ENCODE measurements around the gene FCGR2B.
"Not testable (repeated sequence)": the region's sequence is repeated elsewhere in the genome, so short reads cannot be mapped to it uniquely, and the experiment has no call there.

The FCGR2B gene

DNA sequence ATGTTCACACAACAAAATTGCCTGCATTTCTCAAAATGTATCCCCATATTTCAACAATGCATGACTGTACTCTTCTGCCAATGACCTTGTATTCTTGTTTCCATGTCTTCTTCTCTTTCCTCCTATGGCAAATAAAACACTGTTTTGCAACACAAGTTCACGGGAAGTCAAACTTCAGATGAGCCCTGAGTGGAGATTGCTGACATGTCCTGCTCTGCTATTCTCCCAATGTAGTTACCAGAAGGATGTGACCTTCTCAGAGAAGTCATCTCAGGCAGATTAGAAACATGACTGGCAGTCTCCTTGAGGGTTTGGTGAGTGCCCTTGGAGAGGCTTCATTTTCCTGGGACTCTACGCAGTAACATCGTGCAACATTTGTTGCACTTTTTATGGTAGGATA is 15.6 kb downstream of the FCGR2B start:
- Histone ChIP-seq H3K36me3 (ENCODE audit: control insufficient read depth, insufficient read depth, low read length) (no peaks in the 10 kb centered on the region), H3K9me3 (ENCODE audit: control insufficient read depth, insufficient read depth, low read depth, low read length) (no peaks in the 10 kb centered on the region)

GRCh38 chr1:161681879-161682278 is 18.9 kb downstream of the FCGR2B start:
- no peaks in the 10 kb centered on the region for H3K36me3 ChIP-seq (ENCODE audit: control insufficient read depth, insufficient read depth, low read length)
- H3K9me3 ChIP-seq (ENCODE audit: control insufficient read depth, insufficient read depth, low read depth, low read length) = no peaks in the 10 kb centered on the region
- no peak overlapping the region for H3K4me3 ChIP-seq (ENCODE audit: low read depth, low read length)
- H3K27ac ChIP-seq (ENCODE audit: low read depth, low read length) = no peak overlapping the region
- no peak overlapping the region for H3K9ac ChIP-seq (ENCODE audit: low read length)
- no peaks in the 10 kb centered on the region for H3K27me3 ChIP-seq (ENCODE audit: control insufficient read depth, insufficient read depth, low read length)
- H3K4me1 ChIP-seq (ENCODE audit: control insufficient read depth, insufficient read depth, low read length) = no peaks in the 10 kb centered on the region

More for the DNA sequence above, 15.6 kb downstream of the FCGR2B start:
- Histone ChIP-seq H3K4me1 (ENCODE audit: control insufficient read depth, insufficient read depth, low read length) (no peaks in the 10 kb centered on the region), H3K27ac (ENCODE audit: low read depth, low read length) (no peak overlapping the region), H3K27me3 (ENCODE audit: control insufficient read depth, insufficient read depth, low read length) (no peaks in the 10 kb centered on the region), H3K9ac (ENCODE audit: low read length) (no peak overlapping the region), H3K4me3 (ENCODE audit: low read depth, low read length) (no peak overlapping the region)

DNA sequence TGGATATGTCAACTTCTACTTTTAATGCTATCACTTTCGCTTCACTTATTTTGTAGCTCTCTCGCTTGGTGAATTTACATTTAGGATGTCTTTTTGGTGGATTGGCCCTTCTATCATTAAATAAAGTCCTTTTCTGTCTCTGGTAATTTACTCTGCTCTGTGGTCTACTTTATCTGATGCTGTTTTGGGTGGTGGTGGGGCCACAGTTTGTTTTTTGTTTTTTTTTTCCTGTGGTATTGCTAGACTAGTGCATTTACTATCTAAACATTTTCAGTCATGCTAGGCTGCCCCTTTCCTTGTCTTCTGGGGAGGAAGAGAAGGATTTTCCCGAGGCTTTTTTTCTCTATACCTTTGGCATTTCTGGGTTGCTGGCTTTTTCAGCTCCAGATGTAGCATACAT is 26.0 kb downstream of the FCGR2B start:
- Histone ChIP-seq H3K4me3 (ENCODE audit: low read depth, low read length) (no peak overlapping the region), H3K9ac (ENCODE audit: low read length) (no peak overlapping the region), H3K27me3 (ENCODE audit: control insufficient read depth, insufficient read depth, low read length) (no peaks in the 10 kb centered on the region), H3K36me3 (ENCODE audit: control insufficient read depth, insufficient read depth, low read length) (no peaks in the 10 kb centered on the region), H3K9me3 (ENCODE audit: control insufficient read depth, insufficient read depth, low read depth, low read length) (no peaks in the 10 kb centered on the region), H3K27ac (ENCODE audit: low read depth, low read length) (no peak overlapping the region), H3K4me1 (ENCODE audit: control insufficient read depth, insufficient read depth, low read length) (no peaks in the 10 kb centered on the region)

DNA sequence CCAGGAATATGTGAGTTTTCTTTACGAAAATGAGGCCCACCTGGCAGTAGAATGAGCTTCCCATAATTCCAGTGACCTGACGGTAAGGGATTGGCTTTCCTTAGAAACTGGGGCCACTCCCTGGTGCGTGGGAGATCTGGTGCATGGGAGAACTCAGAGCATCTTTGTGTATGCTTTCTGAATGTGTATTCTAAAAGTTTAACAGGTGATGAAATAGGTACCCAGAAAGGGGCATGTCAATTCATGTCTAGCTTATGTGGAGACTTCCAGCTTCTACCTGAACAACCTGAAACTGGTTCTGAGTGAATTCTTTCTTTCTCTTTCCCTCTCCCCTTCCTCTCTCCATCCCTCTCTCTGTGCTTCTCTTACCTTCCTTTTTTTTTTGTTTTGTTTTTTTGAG is 28.9 kb downstream of the FCGR2B start:
- Histone ChIP-seq H3K27me3 (ENCODE audit: control insufficient read depth, insufficient read depth, low read length) (no peaks in the 10 kb centered on the region), H3K4me1 (ENCODE audit: control insufficient read depth, insufficient read depth, low read length) (no peaks in the 10 kb centered on the region)

DNA sequence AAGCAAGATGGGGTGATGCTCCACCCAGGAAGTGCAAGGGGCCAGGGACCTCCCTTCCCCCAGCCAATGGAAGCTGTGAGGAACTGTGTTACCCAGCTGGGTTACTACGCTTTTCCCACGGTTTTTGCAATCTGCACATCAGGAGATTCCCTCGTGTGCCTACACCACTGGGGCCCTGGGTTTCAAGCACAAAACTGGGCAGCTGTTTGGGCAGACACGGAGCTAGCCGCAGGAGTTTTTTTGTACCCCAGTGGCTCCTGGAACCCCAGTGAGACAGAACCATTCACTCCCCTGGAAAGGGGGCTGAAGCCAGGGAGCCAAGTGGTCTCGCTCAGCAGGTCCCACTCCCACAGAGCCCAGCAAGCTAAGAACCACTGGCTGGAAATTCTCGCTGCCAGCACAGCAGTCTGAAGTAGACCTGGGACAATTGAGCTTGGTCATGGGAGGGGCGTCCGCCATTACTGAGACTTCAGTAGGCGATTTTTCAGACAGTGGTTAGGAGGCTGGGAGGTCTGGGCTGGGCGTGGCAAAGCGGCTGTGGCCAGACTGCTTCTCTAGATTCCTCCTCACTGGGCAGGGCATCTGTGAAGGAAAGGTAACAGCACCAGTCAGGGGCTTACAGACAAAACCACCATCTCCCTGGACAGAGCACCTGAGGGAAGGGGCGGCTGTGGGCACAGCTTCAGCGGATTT is 30.2 kb downstream of the FCGR2B start:
- H3K36me3 ChIP-seq (ENCODE audit: control insufficient read depth, insufficient read depth, low read length); H3K4me1 ChIP-seq (ENCODE audit: control insufficient read depth, insufficient read depth, low read length); H3K27me3 ChIP-seq (ENCODE audit: control insufficient read depth, insufficient read depth, low read length); H3K9me3 ChIP-seq (ENCODE audit: control insufficient read depth, insufficient read depth, low read depth, low read length); H3K9ac ChIP-seq (ENCODE audit: low read length); H3K4me3 ChIP-seq (ENCODE audit: low read depth, low read length); H3K27ac ChIP-seq (ENCODE audit: low read depth, low read length): not testable (repeated sequence)

More for the DNA sequence above, 28.9 kb downstream of the FCGR2B start:
- no peak overlapping the region for H3K27ac ChIP-seq (ENCODE audit: low read depth, low read length)
- H3K4me3 ChIP-seq (ENCODE audit: low read depth, low read length) = no peak overlapping the region
- H3K36me3 ChIP-seq (ENCODE audit: control insufficient read depth, insufficient read depth, low read length) = no peaks in the 10 kb centered on the region
- no peaks in the 10 kb centered on the region for H3K9me3 ChIP-seq (ENCODE audit: control insufficient read depth, insufficient read depth, low read depth, low read length)
- no peak overlapping the region for H3K9ac ChIP-seq (ENCODE audit: low read length)

- not testable (repeated sequence) for H3K27ac ChIP-seq (ENCODE audit: low read depth, low read length); H3K36me3 ChIP-seq (ENCODE audit: control insufficient read depth, insufficient read depth, low read length); H3K9me3 ChIP-seq (ENCODE audit: control insufficient read depth, insufficient read depth, low read depth, low read length); H3K27me3 ChIP-seq (ENCODE audit: control insufficient read depth, insufficient read depth, low read length); H3K4me1 ChIP-seq (ENCODE audit: control insufficient read depth, insufficient read depth, low read length); H3K4me3 ChIP-seq (ENCODE audit: low read depth, low read length); H3K9ac ChIP-seq (ENCODE audit: low read length)
These were observed 35.4 kb downstream of the FCGR2B start for GRCh38 chr1:161698302-161698701.

GRCh38 chr1:161702250-161702649 is 39.3 kb downstream of the FCGR2B start:
- no peaks in the 10 kb centered on the region for H3K27me3 ChIP-seq (ENCODE audit: control insufficient read depth, insufficient read depth, low read length)
- no peak overlapping the region for H3K27ac ChIP-seq (ENCODE audit: low read depth, low read length)
- H3K4me3 ChIP-seq (ENCODE audit: low read depth, low read length) = no peak overlapping the region
- no peaks in the 10 kb centered on the region for H3K36me3 ChIP-seq (ENCODE audit: control insufficient read depth, insufficient read depth, low read length)
- no peaks in the 10 kb centered on the region for H3K9me3 ChIP-seq (ENCODE audit: control insufficient read depth, insufficient read depth, low read depth, low read length)
- H3K9ac ChIP-seq (ENCODE audit: low read length) = no peak overlapping the region
- H3K4me1 ChIP-seq (ENCODE audit: control insufficient read depth, insufficient read depth, low read length) = no peaks in the 10 kb centered on the region

- H3K4me1 ChIP-seq (ENCODE audit: control insufficient read depth, insufficient read depth, low read length) = no peaks in the 10 kb centered on the region
- H3K27ac ChIP-seq (ENCODE audit: low read depth, low read length) = no peak overlapping the region
- no peaks in the 10 kb centered on the region for H3K36me3 ChIP-seq (ENCODE audit: control insufficient read depth, insufficient read depth, low read length)
- no peak overlapping the region for H3K9ac ChIP-seq (ENCODE audit: low read length)
- 0 out of 2 replicates have a peak, but pooled peaks cover 2% of the 10 kb centered on the region for H3K27me3 ChIP-seq (ENCODE audit: control insufficient read depth, insufficient read depth, low read length)
- no peaks in the 10 kb centered on the region for H3K9me3 ChIP-seq (ENCODE audit: control insufficient read depth, insufficient read depth, low read depth, low read length)
- H3K4me3 ChIP-seq (ENCODE audit: low read depth, low read length) = no peak overlapping the region
These were observed 42.6 kb downstream of the FCGR2B start for GRCh38 chr1:161705537-161705936.

- Histone ChIP-seq H3K27ac (ENCODE audit: low read depth, low read length) (no peak overlapping the region), H3K4me3 (ENCODE audit: low read depth, low read length) (no peak overlapping the region)
These were observed 43.2 kb downstream of the FCGR2B start for GRCh38 chr1:161706113-161706481.

DNA sequence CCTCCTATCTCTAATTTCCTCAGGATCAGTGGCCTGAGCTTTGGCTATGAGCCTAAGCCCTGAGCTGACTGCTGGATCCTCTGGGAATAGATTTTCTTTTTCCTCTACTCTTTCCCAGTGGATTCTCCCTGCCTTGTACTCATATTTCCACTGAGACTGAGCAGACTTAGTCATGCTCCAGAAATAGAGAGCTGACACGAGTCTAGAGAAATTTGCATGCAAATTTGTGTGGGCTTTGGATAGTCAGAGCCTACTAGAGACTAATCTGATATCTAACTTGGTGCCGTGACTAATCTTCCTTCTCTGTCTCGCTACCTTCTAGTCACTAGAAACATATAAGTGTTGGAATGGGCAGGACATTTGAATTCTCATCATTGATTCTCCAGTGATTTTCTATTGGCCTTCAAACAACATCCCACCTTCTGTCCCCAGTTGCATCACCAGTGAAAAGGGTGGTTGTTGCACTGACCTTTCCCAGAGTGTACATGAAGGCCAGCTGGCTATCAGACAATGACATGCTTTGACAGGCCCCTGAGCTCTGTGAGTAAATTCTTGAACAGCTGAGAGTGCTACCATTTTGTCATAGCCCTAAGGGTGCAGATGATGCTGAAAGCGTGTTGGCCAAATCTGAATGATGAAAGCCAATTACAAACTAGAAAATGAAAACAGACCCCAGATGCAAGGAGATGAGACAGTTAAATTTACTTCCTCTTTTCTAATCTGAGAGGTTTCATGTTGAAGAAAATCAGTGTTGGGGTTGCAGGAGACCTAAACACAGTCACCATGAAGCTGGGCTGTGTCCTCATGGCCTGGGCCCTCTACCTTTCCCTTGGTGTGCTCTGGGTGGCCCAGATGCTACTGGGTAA is 43.8 kb downstream of the FCGR2B start, which contains the start of gene FCRLA:
FCRLA (plus strand) TSS at position 748 of the 866 bp plus-strand sequence; CDS start at position 784, 36 bp downstream.
- Histone ChIP-seq H3K27me3 (ENCODE audit: control insufficient read depth, insufficient read depth, low read length) (0 out of 2 replicates have a peak, but pooled peaks cover 2% of the 10 kb centered on the region), H3K4me3 (ENCODE audit: low read depth, low read length) (no peak within 1 kb of the TSS), H3K27ac (ENCODE audit: low read depth, low read length) (no peak within 1 kb of the TSS), H3K9ac (ENCODE audit: low read length) (no peak within 1 kb of the TSS), H3K9me3 (ENCODE audit: control insufficient read depth, insufficient read depth, low read depth, low read length) (no peaks in the 10 kb centered on the region), H3K4me1 (ENCODE audit: control insufficient read depth, insufficient read depth, low read length) (no peaks in the 10 kb centered on the region), H3K36me3 (ENCODE audit: control insufficient read depth, insufficient read depth, low read length) (no peaks in the 10 kb centered on the region)

More at GRCh38 chr1:161706113-161706481, 43.2 kb downstream of the FCGR2B start:
- no peak overlapping the region for H3K9ac ChIP-seq (ENCODE audit: low read length)
- no peaks in the 10 kb centered on the region for H3K4me1 ChIP-seq (ENCODE audit: control insufficient read depth, insufficient read depth, low read length)
- H3K36me3 ChIP-seq (ENCODE audit: control insufficient read depth, insufficient read depth, low read length) = no peaks in the 10 kb centered on the region
- H3K27me3 ChIP-seq (ENCODE audit: control insufficient read depth, insufficient read depth, low read length) = 0 out of 2 replicates have a peak, but pooled peaks cover 2% of the 10 kb centered on the region
- no peaks in the 10 kb centered on the region for H3K9me3 ChIP-seq (ENCODE audit: control insufficient read depth, insufficient read depth, low read depth, low read length)

- H3K4me3 ChIP-seq (ENCODE audit: low read depth, low read length) = no peak overlapping the region
- no peak overlapping the region for H3K9ac ChIP-seq (ENCODE audit: low read length)
These were observed 44.6 kb downstream of the FCGR2B start for GRCh38 chr1:161707503-161707902.

More at GRCh38 chr1:161707503-161707902, 44.6 kb downstream of the FCGR2B start:
- Histone ChIP-seq H3K27ac (ENCODE audit: low read depth, low read length) (no peak overlapping the region), H3K9me3 (ENCODE audit: control insufficient read depth, insufficient read depth, low read depth, low read length) (no peaks in the 10 kb centered on the region), H3K36me3 (ENCODE audit: control insufficient read depth, insufficient read depth, low read length) (no peaks in the 10 kb centered on the region), H3K27me3 (ENCODE audit: control insufficient read depth, insufficient read depth, low read length) (0 out of 2 replicates have a peak, but pooled peaks cover 2% of the 10 kb centered on the region), H3K4me1 (ENCODE audit: control insufficient read depth, insufficient read depth, low read length) (no peaks in the 10 kb centered on the region)
